Measurements from ENCODE around the gene ZNG1A. TPM values are rescaled to one million over a fixed set of nuclear protein-coding genes. Genes with fewer than 3 reads are reported as not detected.

ZNG1A gene
- total and polyA plus RNA-seq, 2 donors (not counting 1 experiment from before 2014, with no cell fraction given), result 14.0 to 59.9 TPM

DNA sequence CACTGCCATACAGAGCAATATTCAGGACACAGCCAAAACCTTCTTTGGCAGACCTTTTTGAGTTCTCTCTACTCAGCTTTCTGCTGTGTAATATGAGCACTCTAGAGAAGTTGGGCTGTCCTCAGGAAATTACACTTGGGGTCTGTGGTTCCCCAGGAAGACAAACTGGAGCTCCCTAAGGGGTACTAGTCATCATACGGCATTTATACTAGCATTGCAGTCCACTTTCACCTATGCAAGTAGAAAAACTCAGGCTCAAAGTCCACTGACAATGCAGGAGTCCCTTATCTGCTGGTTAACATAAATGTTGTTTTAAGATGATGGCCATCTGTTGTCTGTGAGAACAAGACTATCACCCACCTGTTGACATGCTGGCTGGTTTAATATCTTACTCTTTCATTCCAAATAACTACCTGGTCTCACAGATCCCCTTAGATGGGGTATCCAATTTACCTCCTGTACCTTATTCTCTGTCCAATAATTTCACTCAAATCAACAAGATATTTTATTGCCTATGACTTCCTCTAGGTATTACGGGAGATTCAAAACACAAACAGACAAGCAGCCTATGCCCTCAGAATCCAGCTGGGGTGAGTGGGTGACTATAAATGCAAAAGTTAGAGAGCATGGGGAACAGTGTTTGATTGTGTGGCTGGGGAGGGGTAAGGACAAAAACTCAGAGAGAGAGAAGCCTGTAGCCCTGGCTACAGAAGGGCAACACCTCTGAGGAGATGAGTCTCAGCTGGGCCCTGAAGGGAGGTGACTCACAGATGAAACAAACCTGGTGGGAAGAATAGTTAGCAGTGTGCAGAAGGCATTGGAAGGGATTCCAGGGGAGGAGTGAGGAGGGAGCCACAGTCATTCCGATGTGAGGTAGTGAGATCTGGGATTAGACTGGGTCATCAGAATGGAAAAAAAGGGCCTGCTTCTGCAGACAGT lies 46.0 kb upstream of the ZNG1A start:
- Histone ChIP-seq H3K4me1 (ENCODE audit: control insufficient read depth in 2 of 2, insufficient read depth in 2 of 2, low read length in 2 of 2) (peaks cover 38 to 46% of the 10 kb centered on the region in 2 donors), H3K27me3 (replicated peaks in 1 of 4; ENCODE audit: control extremely low read depth in 1 of 4, control insufficient read depth in 3 of 4, insufficient read depth in 4 of 4, low read length in 3 of 4) (no peaks in the 10 kb centered on the region), H4K20me1 (ENCODE audit: control insufficient read depth, insufficient read depth, low read length, poor library complexity, severe bottlenecking) (no peaks in the 10 kb centered on the region), H3K9ac (ENCODE audit: low read length) (no peak overlapping the region), H3K4me2 (replicated peaks; ENCODE audit: low read depth, low read length, poor library complexity, severe bottlenecking) (peak overlapping the region; percentile 52), H3K79me2 (ENCODE audit: control insufficient read depth, insufficient read depth, low read length) (peaks cover 85% of the 10 kb centered on the region), H3K27ac (ENCODE audit: low read length in 2 of 2) (no peak overlapping the region), H2AFZ (ENCODE audit: insufficient read depth, low read depth, low read length, poor library complexity, severe bottlenecking) (peak overlapping the region; percentile 17), H3K36me3 (replicated peaks in 1 of 2; ENCODE audit: control extremely low read depth in 1 of 2, control insufficient read depth in 1 of 2, extremely low read depth in 1 of 2, insufficient read depth in 2 of 2, low read length in 1 of 2) (peaks cover 0 to 4% of the 10 kb centered on the region in 2 experiments), H3K9me3 (ENCODE audit: control extremely low read depth in 1 of 3, control insufficient read depth in 2 of 3, insufficient read depth in 1 of 3, low read length in 2 of 3) (no peaks in the 10 kb centered on the region), H3K4me3 (ENCODE audit: control extremely low read depth in 1 of 5, extremely low read depth in 1 of 5, insufficient read depth in 1 of 5, low read depth in 2 of 5, low read length in 4 of 5) (no peak overlapping the region)
- no peaks in the 10 kb centered on the region for H3K27me3 Mint-ChIP-seq
- peaks cover 35% of the 10 kb centered on the region for H3K4me1 Mint-ChIP-seq
- POLR2A ChIA-PET, result interaction anchor here (0.8 to 1.6 kb wide), 3 partner anchors 8 to 48 kb away, joined by 3 to 7 read pairs (median 5); partner anchors contain the start of gene DOCK8
- intact Hi-C loops (cut with micrococcal nuclease), result no loop called here
- WGBS (ENCODE audit: insufficient coverage), result no CpG with 5 or more reads among the region's 3 CpGs
- H3K4me3 Mint-ChIP-seq, result no peak overlapping the region
- H3K9me3 Mint-ChIP-seq (ENCODE audit: insufficient read depth), result no peaks in the 10 kb centered on the region
- TF ChIP-seq, protein P1, sequence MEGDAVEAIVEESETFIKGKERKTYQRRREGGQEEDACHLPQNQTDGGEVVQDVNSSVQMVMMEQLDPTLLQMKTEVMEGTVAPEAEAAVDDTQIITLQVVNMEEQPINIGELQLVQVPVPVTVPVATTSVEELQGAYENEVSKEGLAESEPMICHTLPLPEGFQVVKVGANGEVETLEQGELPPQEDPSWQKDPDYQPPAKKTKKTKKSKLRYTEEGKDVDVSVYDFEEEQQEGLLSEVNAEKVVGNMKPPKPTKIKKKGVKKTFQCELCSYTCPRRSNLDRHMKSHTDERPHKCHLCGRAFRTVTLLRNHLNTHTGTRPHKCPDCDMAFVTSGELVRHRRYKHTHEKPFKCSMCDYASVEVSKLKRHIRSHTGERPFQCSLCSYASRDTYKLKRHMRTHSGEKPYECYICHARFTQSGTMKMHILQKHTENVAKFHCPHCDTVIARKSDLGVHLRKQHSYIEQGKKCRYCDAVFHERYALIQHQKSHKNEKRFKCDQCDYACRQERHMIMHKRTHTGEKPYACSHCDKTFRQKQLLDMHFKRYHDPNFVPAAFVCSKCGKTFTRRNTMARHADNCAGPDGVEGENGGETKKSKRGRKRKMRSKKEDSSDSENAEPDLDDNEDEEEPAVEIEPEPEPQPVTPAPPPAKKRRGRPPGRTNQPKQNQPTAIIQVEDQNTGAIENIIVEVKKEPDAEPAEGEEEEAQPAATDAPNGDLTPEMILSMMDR (IDR thresholded peaks at IDR 0.05), result no peak
- TF ChIP-seq EZH2 (IDR thresholded peaks at IDR 0.05; ENCODE audit: borderline replicate concordance, insufficient read depth, low read depth, low read length, poor library complexity, severe bottlenecking), result no peak
- no peak for DNase-seq
- ATAC-seq (ENCODE audit: low read depth), result peak; percentile 41
- CTCF ChIA-PET, result no interaction called here
- H3K27ac Mint-ChIP-seq, result peak overlapping the region; percentile 8

DNA sequence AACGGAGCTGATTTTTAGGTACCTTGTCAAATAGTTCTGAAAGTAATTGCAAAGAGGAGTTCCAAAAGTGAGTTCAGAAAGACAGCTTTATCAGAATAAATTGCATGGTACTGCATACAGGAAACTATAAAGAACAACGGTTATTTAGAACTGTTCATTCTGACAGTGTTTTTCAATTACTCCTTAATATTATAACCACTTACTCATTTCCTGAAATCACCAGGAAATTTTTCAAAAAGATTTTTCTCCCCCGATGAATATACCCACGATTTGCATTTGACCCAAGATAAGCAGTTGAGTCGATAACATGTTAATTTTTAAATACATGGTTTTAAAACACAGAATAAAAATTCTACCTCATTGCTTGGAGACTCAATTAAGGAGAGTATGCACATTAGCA lies 45.2 kb upstream of the ZNG1A start:
- H3K4me3 Mint-ChIP-seq, result no peak overlapping the region
- no peaks in the 10 kb centered on the region for H3K9me3 Mint-ChIP-seq (ENCODE audit: insufficient read depth)
- peaks cover 40 to 52% of the 10 kb centered on the region in 2 donors for H3K4me1 ChIP-seq (ENCODE audit: control insufficient read depth in 2 of 2, insufficient read depth in 2 of 2, low read length in 2 of 2)
- no peak overlapping the region for H3K9ac ChIP-seq (ENCODE audit: low read length)
- H3K79me2 ChIP-seq (ENCODE audit: control insufficient read depth, insufficient read depth, low read length), result peaks cover 89% of the 10 kb centered on the region
- no peaks in the 10 kb centered on the region for H3K27me3 ChIP-seq (replicated peaks in 1 of 4; ENCODE audit: control extremely low read depth in 1 of 4, control insufficient read depth in 3 of 4, insufficient read depth in 4 of 4, low read length in 3 of 4)
- no peak overlapping the region for H3K4me3 ChIP-seq (ENCODE audit: control extremely low read depth in 1 of 5, extremely low read depth in 1 of 5, insufficient read depth in 1 of 5, low read depth in 2 of 5, low read length in 4 of 5)
- H3K27ac Mint-ChIP-seq, result peak overlapping the region; percentile 8
- ATAC-seq (ENCODE audit: low read depth) (no peak), DNase-seq (no peak)
- intact Hi-C loops (cut with micrococcal nuclease), result no loop called here
- no peaks in the 10 kb centered on the region for H3K27me3 Mint-ChIP-seq
- peaks cover 38% of the 10 kb centered on the region for H3K4me1 Mint-ChIP-seq
- no peaks in the 10 kb centered on the region for H3K9me3 ChIP-seq (ENCODE audit: control extremely low read depth in 1 of 3, control insufficient read depth in 2 of 3, insufficient read depth in 1 of 3, low read length in 2 of 3)
- H3K27ac ChIP-seq (ENCODE audit: low read length in 2 of 2), result no peak overlapping the region
- no CpG with 5 or more reads among the region's 5 CpGs for WGBS (ENCODE audit: insufficient coverage)
- no peaks in the 10 kb centered on the region for H4K20me1 ChIP-seq (ENCODE audit: control insufficient read depth, insufficient read depth, low read length, poor library complexity, severe bottlenecking)
- H2AFZ ChIP-seq (ENCODE audit: insufficient read depth, low read depth, low read length, poor library complexity, severe bottlenecking), result peak overlapping the region; percentile 6
- peaks cover 0 to 4% of the 10 kb centered on the region in 2 experiments for H3K36me3 ChIP-seq (replicated peaks in 1 of 2; ENCODE audit: control extremely low read depth in 1 of 2, control insufficient read depth in 1 of 2, extremely low read depth in 1 of 2, insufficient read depth in 2 of 2, low read length in 1 of 2)
- CTCF ChIA-PET, result interaction anchor here (1.4 to 1.5 kb wide), 2 partner anchors 9 to 17 kb away, joined by 3 to 8 read pairs; partner anchors contain the start of gene DOCK8
- H3K4me2 ChIP-seq (replicated peaks; ENCODE audit: low read depth, low read length, poor library complexity, severe bottlenecking), result peak overlapping the region; percentile 52
- POLR2A ChIA-PET, result interaction anchor here (0.8 to 1.6 kb wide), 3 partner anchors 8 to 49 kb away, joined by 3 to 7 read pairs (median 5); partner anchors contain the start of gene DOCK8
- no peak for TF ChIP-seq EZH2 (IDR thresholded peaks at IDR 0.05; ENCODE audit: borderline replicate concordance, insufficient read depth, low read depth, low read length, poor library complexity, severe bottlenecking)
- TF ChIP-seq, protein P1 (IDR thresholded peaks at IDR 0.05), result no peak
